Measurements from ENCODE around the gene LIPE.

- TF ChIP-seq SNAI2 (CRISPR knock-in tag; IDR thresholded peaks at IDR 0.05) (no peak), OSR1 (CRISPR knock-in tag; IDR thresholded peaks at IDR 0.05) (no peak), ESRRG (CRISPR knock-in tag; IDR thresholded peaks at IDR 0.05) (no peak), TOX (CRISPR knock-in tag; IDR thresholded peaks at IDR 0.05; ENCODE audit: borderline replicate concordance) (no peak), GLIS3 (CRISPR knock-in tag; IDR thresholded peaks at IDR 0.05) (no peak), ISL1 (CRISPR knock-in tag; IDR thresholded peaks at IDR 0.05) (no peak), ZFP3 (CRISPR knock-in tag; IDR thresholded peaks at IDR 0.05) (no peak)
- TF ChIP-seq, protein P1, sequence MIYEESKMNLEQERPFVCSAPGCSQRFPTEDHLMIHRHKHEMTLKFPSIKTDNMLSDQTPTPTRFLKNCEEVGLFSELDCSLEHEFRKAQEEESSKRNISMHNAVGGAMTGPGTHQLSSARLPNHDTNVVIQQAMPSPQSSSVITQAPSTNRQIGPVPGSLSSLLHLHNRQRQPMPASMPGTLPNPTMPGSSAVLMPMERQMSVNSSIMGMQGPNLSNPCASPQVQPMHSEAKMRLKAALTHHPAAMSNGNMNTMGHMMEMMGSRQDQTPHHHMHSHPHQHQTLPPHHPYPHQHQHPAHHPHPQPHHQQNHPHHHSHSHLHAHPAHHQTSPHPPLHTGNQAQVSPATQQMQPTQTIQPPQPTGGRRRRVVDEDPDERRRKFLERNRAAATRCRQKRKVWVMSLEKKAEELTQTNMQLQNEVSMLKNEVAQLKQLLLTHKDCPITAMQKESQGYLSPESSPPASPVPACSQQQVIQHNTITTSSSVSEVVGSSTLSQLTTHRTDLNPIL (CRISPR knock-in tag; IDR thresholded peaks at IDR 0.05; ENCODE audit: low read depth): no peak
- TF ChIP-seq, protein P2, sequence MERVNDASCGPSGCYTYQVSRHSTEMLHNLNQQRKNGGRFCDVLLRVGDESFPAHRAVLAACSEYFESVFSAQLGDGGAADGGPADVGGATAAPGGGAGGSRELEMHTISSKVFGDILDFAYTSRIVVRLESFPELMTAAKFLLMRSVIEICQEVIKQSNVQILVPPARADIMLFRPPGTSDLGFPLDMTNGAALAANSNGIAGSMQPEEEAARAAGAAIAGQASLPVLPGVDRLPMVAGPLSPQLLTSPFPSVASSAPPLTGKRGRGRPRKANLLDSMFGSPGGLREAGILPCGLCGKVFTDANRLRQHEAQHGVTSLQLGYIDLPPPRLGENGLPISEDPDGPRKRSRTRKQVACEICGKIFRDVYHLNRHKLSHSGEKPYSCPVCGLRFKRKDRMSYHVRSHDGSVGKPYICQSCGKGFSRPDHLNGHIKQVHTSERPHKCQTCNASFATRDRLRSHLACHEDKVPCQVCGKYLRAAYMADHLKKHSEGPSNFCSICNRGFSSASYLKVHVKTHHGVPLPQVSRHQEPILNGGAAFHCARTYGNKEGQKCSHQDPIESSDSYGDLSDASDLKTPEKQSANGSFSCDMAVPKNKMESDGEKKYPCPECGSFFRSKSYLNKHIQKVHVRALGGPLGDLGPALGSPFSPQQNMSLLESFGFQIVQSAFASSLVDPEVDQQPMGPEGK (CRISPR knock-in tag; IDR thresholded peaks at IDR 0.05; ENCODE audit: borderline replicate concordance): no peak
Measured at GRCh38 chr19:42469311-42470235, 42.4 kb upstream of the LIPE start.
